OCI-M2 (cell line): Measurements from ENCODE around the gene MYO18B.
"Not testable (repeated sequence)": the region's sequence is repeated elsewhere in the genome, so short reads cannot be mapped to it uniquely, and the experiment has no call there.

Experiments
- DNase-seq: peaks from one replicate; lab custom pipeline; 2025; ENCODE audit not compliant: unreplicated experiment; lab: John Stamatoyannopoulos, UW

The MYO18B gene

DNA sequence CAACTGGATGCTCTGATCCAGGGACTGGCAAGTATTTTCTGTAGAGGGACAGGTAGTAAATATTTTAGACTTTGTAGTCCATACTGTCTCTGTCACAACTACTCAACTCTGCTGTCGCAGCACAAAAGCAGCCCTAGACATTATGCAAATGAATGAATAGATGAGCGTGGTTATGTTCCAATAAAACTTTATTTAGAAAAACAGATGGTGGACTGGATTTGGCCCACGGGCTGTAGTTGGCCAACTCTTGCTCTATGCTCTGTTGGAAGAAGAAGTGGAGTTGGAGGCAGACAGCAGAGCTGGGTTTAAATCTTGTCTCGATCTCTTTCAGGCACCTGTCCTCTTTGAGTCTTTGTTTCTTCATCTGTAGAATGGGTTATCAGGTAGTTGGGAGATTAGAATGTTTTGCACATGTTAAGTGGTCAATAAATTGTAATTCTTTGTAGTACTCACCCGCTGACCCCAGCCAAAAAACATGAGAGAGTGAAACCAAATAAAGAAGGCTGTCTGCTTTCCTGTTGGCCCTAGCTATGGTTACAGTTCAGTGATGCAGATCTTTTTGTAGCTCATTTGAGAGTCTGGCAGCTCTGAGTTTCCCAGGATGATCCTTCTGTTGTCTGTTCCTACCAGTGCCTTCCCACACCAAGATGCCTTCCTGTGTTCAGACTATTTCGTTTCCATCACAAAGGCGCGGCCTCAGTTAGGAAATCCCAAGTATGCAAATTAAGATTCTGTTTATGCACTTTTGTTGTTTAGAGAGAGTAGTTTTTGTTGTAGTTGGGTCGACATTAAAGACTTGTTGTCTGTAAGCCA is 229.2 kb downstream of the MYO18B start:
- DNase-seq, result no peak

DNA sequence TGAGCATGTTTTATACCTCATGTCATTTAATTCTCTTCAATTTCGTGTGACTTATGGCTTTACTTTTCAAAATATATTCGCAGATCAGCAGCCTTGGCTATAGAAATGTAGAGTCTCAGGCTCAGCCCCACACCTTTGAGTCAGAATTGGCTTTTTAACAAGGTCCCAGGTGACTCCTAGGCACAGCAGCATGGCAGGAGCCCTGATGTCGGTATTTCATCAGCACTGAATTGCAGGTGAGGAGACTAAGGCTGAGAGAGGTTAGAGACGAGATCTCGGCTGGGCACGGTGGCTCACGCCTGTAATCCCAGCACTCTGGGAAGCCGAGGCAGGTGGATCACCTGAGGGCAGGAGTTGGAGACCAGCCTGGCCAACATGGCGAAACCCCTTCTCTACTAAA is 230.4 kb downstream of the MYO18B start:
- DNase-seq, result no peak

DNA sequence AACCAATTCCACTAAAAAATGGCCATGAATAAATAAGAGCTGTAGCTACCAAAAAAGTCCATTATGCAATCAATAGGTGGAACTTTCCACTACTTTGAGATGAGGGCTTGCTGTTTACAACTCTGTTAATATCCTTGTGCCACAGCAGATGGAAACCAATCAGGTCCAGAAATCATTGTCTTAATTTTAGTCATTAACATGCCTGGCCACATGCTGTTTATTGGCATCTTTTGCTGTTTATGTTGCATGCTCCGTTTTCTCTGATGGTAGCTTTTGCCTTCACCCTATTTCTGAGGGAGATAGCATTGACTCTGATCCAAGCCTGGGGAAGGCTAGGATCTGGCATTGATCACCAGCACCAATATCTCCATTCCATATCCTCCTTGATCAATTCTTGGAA is 234.4 kb downstream of the MYO18B start:
- DNase-seq, result no peak

DNA sequence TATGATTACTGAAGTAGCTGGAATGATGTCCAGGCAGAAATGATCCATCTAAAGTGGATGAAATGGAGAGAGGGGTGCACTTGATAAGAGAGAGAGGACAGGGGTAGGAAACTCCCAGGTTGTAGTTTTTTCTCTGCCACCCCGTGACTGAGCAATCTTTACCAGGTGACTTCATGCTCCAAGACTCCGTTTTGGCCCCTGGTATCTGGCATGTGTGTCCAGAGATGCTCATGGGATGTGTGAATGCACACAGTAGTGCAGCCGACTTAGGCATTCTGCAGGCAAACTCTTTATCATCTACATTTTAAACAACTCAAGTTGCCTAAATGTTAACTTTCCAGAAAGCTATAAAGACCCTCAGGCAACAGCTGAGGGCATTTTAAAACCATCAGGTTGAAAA is 238.0 kb downstream of the MYO18B start:
- no peak for DNase-seq

GRCh38 chr22:25984911-25985310 is 242.9 kb downstream of the MYO18B start:
- not testable (repeated sequence) for DNase-seq

- DNase-seq, result no peak
Observed at GRCh38 chr22:25987948-25988347, 246.0 kb downstream of the MYO18B start.

DNA sequence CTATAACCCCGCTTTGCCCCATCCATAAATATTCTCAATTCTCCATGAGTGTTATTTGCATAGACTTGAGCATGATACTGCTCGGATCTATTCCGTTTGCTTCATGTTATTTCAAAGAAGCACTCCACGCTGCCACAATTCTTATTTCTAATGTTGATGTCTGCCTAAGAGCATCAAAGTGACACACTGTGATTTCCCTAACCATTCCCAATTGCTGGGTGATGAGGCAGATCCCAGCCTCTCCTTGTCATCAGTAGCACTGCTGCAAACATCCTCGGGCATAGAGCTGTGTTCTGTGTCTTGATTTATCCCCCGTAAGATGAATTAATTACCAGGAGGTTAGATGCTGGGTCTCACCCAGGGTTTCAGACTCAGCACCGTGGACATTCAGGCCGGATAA is 249.0 kb downstream of the MYO18B start:
- DNase-seq, result no peak

DNA sequence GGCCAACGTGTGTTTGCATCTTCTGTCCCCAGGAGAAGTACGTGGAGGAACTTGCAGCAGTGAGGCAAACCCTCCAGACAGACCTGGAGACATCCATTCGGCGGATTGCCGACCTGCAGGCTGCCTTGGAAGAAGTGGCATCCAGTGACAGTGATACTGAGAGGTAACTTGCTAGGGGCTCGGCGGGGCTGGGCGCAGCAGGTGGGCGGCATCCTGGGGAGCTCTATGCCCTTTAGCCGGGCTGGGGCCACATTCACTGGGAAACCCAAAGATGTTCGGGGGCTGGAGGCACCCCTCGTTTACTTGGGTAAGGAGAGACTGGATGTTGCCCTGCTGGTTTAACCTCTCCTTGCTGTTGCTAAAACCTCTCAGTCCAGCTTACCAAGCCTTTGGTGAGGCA is 250.3 kb downstream of the MYO18B start:
- DNase-seq, result no peak

DNA sequence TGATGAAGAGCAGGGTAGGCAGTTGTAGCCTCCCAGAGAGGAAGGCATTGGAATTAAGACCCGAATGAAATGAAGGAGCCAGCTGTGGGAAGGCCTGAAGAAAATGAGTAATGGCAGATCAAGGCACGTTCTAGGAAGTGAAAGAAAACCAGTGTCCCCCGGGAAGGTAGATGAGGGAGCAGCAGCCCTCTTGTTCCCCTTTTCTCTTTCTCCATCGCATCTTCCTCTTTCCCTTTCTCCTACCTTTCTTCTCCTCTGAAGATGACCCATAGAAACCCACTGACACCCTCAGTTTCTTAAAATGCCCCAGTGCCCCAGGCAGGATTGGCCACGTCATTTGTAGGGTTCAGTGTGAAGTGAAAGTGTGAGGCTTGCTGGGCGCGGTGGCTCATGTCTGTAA is 254.7 kb downstream of the MYO18B start:
- no peak for DNase-seq

DNA sequence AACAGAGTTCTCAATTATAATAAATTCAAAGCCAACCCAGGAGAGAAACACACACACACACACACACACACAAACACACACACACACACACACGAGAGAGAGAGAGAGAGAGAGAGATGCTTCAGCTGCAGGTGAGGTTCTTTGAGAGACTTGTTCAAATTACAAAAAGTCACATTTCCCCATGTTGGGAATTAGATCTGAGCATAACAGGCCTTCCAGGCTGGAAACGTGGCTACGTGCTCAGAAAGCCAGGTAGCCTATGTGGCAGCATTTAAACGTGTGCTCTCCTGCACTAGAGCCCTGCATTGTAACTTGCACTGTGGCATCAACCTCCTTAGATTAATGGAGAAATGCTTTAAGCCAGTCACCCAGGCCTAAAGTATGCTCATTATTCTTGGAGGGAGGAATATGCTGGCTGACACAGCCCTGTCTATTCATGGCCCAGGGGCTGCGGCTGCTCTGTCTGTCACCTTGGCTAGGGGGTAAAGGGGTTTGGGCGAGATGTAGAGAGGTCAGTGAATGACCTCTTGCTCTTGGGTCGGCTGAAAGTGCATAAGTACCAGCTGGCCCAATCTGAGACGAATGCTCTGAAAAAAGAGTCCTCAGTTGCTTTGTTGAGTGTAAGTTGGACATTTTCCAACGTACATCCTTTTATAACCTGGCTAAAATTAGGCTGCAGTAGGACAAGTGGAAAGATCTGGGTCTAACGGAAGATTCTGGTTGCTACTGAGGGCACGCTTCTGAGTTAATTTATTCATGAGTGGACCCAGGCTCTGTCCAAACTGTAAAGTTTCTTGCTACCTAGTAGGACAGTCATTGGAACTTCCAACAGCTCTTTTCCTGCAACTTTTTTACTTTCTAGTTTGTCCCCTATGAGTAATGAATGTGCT is 256.1 kb downstream of the MYO18B start:
- DNase-seq, result no peak

- DNase-seq, result no peak
Observed at GRCh38 chr22:26002456-26002855, 260.5 kb downstream of the MYO18B start.

DNA sequence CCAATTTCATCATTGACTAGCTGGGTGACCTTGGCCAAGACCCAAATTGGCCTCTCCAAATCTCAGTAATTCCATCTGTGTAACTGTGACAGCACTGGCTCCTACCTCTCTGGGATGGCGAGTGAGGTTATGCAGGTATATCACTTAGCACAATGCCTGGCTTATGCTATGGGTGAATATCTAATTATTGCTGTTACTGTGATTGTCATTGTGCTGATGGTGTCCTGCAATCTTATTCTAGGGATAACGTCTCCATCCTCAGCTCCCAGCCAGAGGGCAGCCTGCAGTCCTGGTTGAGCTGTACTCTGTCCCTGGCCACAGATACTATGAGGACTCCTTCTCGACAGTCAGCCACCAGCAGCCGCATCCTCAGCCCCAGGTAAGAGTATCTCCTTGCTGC is 262.5 kb downstream of the MYO18B start:
- no peak for DNase-seq

DNA sequence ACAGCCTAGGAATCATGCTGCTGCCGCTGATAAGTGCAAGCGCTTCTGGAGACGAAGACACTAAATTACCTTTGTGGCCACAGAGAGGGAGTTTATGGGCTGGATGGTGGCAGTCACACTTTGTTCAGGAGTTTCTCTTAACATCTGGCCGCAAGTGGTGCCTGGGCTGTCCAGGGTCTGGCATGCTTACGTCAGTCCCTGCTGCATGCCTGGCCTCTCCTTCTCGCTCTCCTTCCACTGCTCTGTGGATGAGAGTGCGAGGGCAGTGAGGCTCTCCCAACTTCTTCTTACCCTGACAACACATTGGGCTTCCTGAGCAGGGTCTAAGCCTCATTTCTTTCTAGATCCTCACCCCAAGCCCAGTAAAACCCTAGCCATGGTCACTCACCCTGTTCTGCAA is 266.6 kb downstream of the MYO18B start:
- no peak for DNase-seq

DNA sequence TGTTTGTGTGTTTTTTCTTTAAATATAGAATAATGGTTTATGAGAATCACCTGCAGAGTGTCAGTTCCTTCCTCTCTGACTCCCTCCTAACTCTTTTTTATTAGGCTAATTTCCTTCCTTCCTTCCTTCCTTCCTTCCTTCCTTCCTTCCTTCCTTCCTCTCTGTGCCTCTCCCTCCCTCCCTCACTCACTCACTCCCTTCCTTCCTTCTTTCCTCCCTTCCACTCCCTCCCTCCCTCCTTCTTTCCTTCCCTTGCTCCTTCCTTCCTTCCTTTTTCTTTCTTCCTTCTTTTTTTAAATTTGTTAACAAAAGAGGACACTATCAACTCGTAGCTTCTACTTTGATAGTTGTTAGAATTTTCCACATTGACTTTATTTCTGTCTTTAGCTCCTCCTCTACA is 274.9 kb downstream of the MYO18B start:
- no peak for DNase-seq

- DNase-seq, result no peak
Observed at GRCh38 chr22:26017932-26018331, 275.9 kb downstream of the MYO18B start.

- no peak for DNase-seq
Observed at GRCh38 chr22:26019596-26019995, 277.6 kb downstream of the MYO18B start.

DNA sequence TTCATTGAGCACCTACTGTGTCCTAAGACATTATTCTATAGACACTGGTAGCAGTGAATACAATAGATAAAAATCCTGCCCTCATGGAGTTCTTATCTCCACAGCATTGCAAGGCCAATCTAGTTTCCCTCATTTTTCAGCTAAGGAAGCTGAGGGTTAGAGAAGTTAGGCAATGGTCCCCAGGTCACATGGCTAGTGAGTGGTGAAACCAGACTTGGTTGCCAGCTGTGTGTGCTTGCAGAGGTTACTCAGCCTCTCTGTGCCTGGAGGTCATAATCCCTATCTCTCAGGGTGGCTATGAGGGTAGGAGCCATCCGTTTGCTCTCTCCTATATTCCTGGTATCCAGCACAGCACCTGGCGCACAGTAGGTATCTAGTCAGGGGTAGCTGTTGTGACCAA is 279.5 kb downstream of the MYO18B start:
- no peak for DNase-seq

GRCh38 chr22:26023104-26023775 is 281.3 kb downstream of the MYO18B start:
- no peak for DNase-seq

GRCh38 chr22:26025626-26026025 is 283.6 kb downstream of the MYO18B start:
- no peak for DNase-seq

DNA sequence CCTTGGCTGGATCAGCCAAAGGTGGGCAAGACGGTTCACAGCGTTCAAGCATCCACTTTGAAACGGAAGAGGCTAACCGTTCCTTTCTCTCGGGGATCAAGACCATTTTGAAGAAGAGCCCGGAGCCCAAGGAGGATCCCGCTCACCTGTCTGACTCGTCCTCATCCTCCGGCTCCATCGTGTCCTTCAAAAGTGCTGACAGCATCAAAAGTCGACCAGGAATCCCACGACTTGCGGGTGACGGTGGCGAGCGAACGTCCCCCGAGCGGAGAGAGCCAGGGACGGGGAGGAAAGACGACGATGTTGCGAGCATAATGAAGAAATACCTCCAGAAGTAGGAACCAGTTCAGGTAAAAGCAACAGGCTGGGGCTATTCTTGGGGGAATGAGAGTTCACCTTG is 285.4 kb downstream of the MYO18B start:
- DNase-seq, result no peak

- no peak for DNase-seq
Observed at GRCh38 chr22:26031641-26032040, 289.7 kb downstream of the MYO18B start.

GRCh38 chr22:26033071-26033470 is 291.1 kb downstream of the MYO18B start:
- no peak for DNase-seq
